T follicular helper cell (primary cell): ENCODE measurements around the gene SLC15A1.

ENCODE experiments used
- DNase-seq: peaks from one replicate; pipeline ENCODE4 v3.0.0-alpha.2; 2020; ENCODE audit warnings: low read depth

Gene SLC15A1

GRCh38 chr13:98706446-98707110, 45.9 kb downstream of the SLC15A1 start:
- DNase-seq: no peak

DNA sequence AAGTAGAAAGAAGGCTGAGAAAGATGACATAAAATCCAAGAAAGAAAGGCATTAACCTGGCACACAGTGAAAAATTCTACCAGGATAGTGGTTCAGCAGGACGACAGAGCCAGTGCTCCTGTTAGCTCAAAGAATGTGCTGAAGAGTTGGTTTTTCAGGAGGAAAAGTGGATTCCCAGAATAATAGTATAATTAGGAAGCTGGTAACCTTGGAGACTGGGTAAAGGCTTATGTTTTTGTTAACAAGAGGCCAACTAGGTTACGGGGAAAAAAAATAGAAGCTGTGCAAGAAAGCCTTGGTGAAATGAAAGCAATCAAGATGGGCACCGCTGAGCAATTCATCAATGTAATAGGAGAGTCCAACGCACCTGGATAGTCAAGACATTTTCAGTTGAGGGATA, 54.7 kb downstream of the SLC15A1 start:
- DNase-seq: no peak

DNA sequence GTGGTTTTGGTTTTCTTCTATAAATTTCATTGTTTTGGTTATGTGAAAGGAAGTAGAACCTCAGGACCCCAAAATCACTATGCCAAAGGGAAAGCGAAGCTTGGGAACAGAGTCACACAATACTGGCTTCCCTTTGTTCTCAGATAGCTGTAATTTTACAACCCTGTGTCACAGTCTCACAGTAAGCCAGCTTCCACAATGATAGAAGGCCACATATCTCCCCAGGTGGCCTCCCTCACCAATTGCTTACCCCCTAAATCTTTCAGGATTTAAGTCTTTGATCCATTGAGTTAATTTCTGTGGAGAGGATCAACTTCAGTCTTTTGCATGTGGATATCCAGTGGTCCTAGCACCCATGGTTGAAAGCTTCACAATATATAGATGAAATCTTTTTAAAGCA, 58.7 kb downstream of the SLC15A1 start:
- DNase-seq: no peak

DNA sequence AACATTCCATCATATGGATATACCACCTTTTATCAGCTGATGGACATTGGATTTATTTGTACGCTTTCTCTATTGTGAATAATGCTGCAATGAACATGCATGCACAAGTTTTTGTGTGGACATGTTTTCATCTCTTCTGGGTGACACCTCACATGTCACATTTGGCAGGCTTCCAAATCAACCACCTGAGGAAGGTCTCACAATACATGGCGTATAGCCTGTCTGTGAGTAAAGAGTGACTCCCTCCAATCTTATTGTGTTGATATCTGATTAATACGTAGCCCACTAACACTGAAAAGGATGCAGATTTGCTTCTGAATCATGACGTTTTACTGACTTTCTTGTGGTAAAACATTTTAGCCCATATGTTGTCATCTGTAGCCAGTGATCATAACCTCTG, 61.1 kb downstream of the SLC15A1 start:
- no peak for DNase-seq

- DNase-seq: no peak
Observed at GRCh38 chr13:98690348-98691022, 62.0 kb downstream of the SLC15A1 start.

DNA sequence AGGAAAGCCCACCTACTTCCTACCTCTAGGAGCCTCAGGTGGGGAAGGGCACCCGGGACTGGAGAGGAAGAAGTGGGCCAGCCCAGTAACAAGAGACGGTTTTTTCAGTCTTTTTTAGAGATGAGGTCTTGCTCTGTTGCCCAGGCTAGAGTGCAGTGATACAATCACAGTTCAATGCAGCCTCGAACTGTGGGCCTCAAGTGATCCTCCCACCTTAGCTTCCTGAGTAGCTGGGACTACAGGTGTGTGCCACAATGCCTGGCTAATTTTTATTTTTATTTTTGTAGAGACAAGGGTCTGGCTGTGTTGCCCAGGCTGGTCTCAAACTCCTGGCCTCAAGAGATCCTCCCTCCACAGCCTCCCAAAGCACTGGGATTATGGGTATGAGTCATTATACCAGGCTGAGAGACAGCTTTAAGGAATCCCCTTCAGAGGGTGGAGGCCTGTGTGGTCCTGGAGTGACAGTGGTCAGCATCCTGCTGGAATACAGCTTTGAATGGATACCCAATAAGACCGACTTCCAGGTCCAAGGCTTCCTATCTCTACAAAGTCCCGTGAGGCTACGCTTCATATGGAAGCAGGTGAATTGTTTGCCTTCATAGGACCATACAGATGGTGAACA, 63.0 kb downstream of the SLC15A1 start:
- DNase-seq: no peak

- DNase-seq: no peak
Observed at GRCh38 chr13:98688373-98688772, 64.1 kb downstream of the SLC15A1 start.

- DNase-seq: no peak
Observed at GRCh38 chr13:98687319-98687718, 65.2 kb downstream of the SLC15A1 start.

DNA sequence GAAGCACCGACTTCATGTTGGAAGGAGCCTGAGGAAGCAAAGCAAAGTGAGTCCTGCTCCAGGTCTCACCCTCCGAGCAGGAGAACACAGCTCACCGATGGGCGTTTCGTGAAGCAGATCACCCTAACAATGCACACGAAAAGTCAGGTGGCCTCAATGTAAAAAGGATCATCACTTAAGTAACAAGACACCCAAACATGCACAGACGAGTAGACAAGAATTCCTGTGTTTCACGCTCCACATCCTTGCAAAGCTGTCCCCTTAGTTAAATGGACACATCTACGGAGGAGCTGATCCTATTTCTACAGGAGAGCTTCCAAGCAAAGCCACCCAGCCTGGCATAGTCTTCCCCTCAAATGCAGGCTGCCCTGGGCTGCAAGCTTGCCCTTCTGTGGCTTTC, 66.2 kb downstream of the SLC15A1 start:
- no peak for DNase-seq

DNA sequence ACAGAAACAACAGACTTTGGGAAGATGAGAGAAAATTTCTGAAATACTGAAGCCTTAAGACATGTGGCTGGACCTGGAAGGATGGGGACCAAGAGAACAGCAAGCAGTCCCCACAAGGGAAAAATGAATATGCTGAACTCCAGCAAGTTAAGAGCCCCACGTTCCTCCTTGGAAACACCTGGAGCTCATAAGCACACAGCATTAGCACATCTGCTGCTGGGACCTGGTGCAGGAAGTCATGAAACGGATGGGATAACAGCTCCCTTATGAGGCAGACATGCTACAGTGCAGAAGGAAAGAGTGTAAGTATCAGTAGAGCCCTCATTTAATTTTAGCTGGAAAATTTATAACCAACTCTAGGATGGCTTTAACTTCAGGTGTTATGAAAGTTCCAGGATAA, 67.3 kb downstream of the SLC15A1 start:
- DNase-seq: no peak

DNA sequence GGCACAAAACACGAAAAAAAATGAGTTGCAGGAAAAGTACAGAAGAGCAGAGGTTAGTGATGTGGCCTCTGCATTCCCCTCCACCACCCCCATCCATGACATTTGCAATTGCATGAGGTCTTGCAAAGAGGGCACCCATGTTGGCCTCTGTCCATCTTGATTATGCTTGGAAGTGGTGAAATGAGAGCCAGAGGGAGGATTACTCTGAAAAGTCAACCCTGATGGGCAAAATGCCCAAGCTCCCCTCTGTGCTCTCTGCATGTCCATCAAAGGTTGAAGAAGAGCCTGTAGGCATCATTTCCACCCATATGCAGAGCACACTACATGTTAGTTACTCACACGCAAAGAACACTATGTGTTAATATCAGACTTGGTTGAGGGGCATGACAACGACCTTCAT, 71.4 kb downstream of the SLC15A1 start:
- DNase-seq: no peak

- DNase-seq: no peak
Observed at GRCh38 chr13:98678741-98679140, 73.7 kb downstream of the SLC15A1 start.

GRCh38 chr13:98677398-98677797, 75.1 kb downstream of the SLC15A1 start:
- DNase-seq: no peak

- DNase-seq: no peak
Observed at GRCh38 chr13:98676239-98676638, 76.2 kb downstream of the SLC15A1 start.

GRCh38 chr13:98675837-98676236, 76.6 kb downstream of the SLC15A1 start:
- DNase-seq: no peak

DNA sequence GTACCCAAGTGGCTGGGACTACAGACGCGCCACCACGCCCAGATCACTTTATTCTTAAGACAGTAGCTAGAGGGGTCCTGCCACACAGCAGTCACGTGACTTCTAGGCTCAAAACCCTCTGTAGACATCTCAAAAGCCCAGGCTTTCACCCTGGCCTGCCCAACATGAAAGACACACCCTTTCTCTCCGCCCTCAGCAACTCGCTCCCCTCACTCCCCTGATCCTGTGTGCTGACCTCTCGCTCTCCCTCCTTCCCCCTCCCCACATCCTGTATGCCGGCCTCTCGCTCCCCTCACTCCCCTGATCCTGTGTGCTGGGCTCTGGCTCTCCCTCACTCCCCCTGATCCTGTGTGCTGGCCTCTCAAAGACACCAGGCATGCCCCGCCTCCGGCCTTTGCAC, 77.4 kb downstream of the SLC15A1 start:
- no peak for DNase-seq

DNA sequence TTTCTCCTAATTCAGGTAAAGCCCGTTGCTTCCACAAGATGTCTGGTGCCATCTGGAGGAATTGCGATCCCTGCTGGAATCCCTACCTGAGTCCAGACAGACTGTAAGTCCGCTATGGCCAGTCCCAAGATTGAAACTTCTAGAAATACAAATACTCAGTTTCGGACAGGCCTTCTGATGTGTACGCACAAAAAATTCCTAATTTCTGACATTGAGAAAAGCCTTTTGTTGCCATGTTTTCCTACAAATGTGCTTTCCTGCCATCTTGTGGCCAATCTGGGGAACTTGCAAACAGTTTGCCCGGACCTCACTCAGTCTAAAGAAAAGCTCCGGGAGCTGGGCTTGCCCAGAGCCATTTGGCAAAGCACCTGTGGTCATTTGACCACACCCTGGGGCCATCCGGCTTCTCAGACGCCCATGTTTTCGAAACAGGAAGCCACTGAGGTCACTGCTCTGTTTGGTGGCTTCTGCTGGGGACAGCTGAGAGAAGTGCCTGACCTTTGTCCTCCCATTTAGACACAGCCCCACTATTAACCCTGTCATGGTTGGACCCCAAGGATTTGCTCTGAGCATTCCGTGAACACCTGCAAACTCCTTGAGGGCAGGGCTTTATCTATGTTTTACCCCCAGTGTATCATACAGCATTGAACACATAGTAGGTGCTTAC, 79.4 kb downstream of the SLC15A1 start:
- DNase-seq: peak; percentile 12

GRCh38 chr13:98668155-98668554, 84.3 kb downstream of the SLC15A1 start:
- DNase-seq: no peak

DNA sequence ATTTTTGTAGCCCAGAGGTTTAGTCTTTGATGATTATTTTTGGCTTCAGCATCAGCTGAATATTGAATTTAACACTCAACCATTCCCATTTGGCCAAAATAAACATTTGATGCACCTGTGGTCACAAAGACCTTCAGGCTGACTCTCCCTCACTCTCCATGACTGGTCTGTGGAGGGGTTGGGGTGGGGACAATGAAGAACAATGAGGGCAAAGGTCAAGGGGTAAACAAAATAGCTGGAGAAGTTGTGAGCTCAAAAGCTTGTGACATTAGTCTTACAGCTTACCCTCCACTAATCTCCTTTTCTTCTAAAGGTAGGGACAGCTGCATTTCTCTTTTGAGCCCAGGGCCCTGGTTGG, 86.9 kb downstream of the SLC15A1 start:
- no peak for DNase-seq

GRCh38 chr13:98664924-98665637, 87.4 kb downstream of the SLC15A1 start:
- no peak for DNase-seq

- no peak for DNase-seq
Observed at GRCh38 chr13:98664510-98664909, 88.0 kb downstream of the SLC15A1 start.

- no peak for DNase-seq
Observed at GRCh38 chr13:98664047-98664446, 88.4 kb downstream of the SLC15A1 start.
